H9 (cell line): ENCODE results near the gene CFAP107. TPM values are rescaled to one million over a fixed set of nuclear protein-coding genes. Genes with fewer than 3 reads are reported as not detected.

Source experiments
- DNase-seq: peaks from one replicate; pipeline ENCODE4 v3.0.0-alpha.2; 2017
- H2AFZ ChIP-seq: one replicate; pipeline ENCODE4 v1.6.1; 2013; ENCODE audit warnings: mild to moderate bottlenecking, low read length, control low read depth, moderate library complexity
- H2AK5ac ChIP-seq: 2 replicates; pipeline ENCODE4 v1.6.1; 2013; ENCODE audit warnings: low read length, control low read depth, mixed read lengths; ENCODE audit not compliant: insufficient read length
- H2BK120ac ChIP-seq: one replicate; pipeline ENCODE4 v1.6.1; 2013; ENCODE audit warnings: low read depth, mild to moderate bottlenecking, low read length, control low read depth, inconsistent platforms; ENCODE audit not compliant: poor library complexity, severe bottlenecking
- H2BK12ac ChIP-seq: 2 replicates; pipeline ENCODE4 v1.6.1; 2013; ENCODE audit warnings: low read length, control low read depth, mixed read lengths, low read depth; ENCODE audit not compliant: insufficient read length
- H2BK15ac ChIP-seq: 2 replicates; pipeline ENCODE4 v1.6.1; 2013; ENCODE audit warnings: low read depth, low read length, control low read depth
- H2BK20ac ChIP-seq: one replicate; pipeline ENCODE4 v1.6.1; 2013; ENCODE audit warnings: low read depth, mild to moderate bottlenecking, low read length, control low read depth, inconsistent platforms; ENCODE audit not compliant: poor library complexity, severe bottlenecking
- H2BK5ac ChIP-seq: 2 replicates; pipeline ENCODE4 v1.6.1; 2013; ENCODE audit warnings: low read length, control low read depth, mixed read lengths; ENCODE audit not compliant: insufficient read length
- H3K14ac ChIP-seq: 2 replicates; pipeline ENCODE4 v1.6.1; 2013; ENCODE audit warnings: low read length, control low read depth; ENCODE audit not compliant: insufficient read depth
- H3K18ac ChIP-seq: 2 replicates; pipeline ENCODE4 v1.6.1; 2013; ENCODE audit warnings: low read depth, mild to moderate bottlenecking, mixed read lengths, low read length, control low read depth; ENCODE audit not compliant: insufficient read length
- H3K23ac ChIP-seq: 2 replicates; pipeline ENCODE4 v1.6.1; 2013; ENCODE audit warnings: low read length, control low read depth, mixed read lengths, low read depth; ENCODE audit not compliant: insufficient read length
- H3K23me2 ChIP-seq: 2 replicates; pipeline ENCODE4 v1.6.1; 2013; ENCODE audit warnings: low read depth, mild to moderate bottlenecking, mixed read lengths, low read length, control low read depth; ENCODE audit not compliant: insufficient read length, poor library complexity, severe bottlenecking
- H3K27ac ChIP-seq: 2 replicates; pipeline ENCODE4 v1.5.1; 2013; ENCODE audit warnings: low read length, control low read depth, mixed read lengths, low read depth; ENCODE audit not compliant: insufficient read length
- H3K27me3 ChIP-seq: 2 replicates; pipeline ENCODE4 v1.6.1; 2013; ENCODE audit warnings: low read length, control low read depth, inconsistent platforms; ENCODE audit not compliant: insufficient read depth
- H3K4ac ChIP-seq: 2 replicates; pipeline ENCODE4 v1.6.1; 2013; ENCODE audit warnings: low read depth, mild to moderate bottlenecking, control low read depth, inconsistent platforms, low read length, moderate library complexity
- H3K4me1 ChIP-seq: 2 replicates; pipeline ENCODE4 v1.6.1; 2013; ENCODE audit warnings: low read length, control low read depth, inconsistent platforms; ENCODE audit not compliant: insufficient read depth
- H3K4me2 ChIP-seq: 2 replicates; pipeline ENCODE4 v1.6.1; 2013; ENCODE audit warnings: low read length, control low read depth, mixed read lengths; ENCODE audit not compliant: insufficient read length, insufficient read depth
- H3K56ac ChIP-seq: 2 replicates; pipeline ENCODE4 v1.6.1; 2013; ENCODE audit warnings: low read depth, mild to moderate bottlenecking, mixed read lengths, low read length, control low read depth; ENCODE audit not compliant: insufficient read length
- H3K79me1 ChIP-seq: 2 replicates; pipeline ENCODE4 v1.6.1; 2013; ENCODE audit warnings: low read depth, mild to moderate bottlenecking, moderate library complexity, low read length, control low read depth, inconsistent platforms; ENCODE audit not compliant: insufficient read depth, poor library complexity, severe bottlenecking
- H3K79me2 ChIP-seq: 2 replicates; pipeline ENCODE4 v1.6.1; 2013; ENCODE audit warnings: low read length, control low read depth, inconsistent platforms; ENCODE audit not compliant: insufficient read depth
- H3K9ac ChIP-seq: 2 replicates; pipeline ENCODE4 v1.6.1; 2013; ENCODE audit warnings: low read length, control low read depth, mixed read lengths; ENCODE audit not compliant: insufficient read length; ENCODE audit errors: extremely low read depth
- H3K9me3 ChIP-seq: one replicate; pipeline ENCODE4 v1.6.1; 2013; ENCODE audit warnings: low read depth, low read length, inconsistent platforms; ENCODE audit not compliant: control insufficient read depth
- H3T11ph ChIP-seq: one replicate; pipeline ENCODE4 v1.6.1; 2013; ENCODE audit warnings: mild to moderate bottlenecking, low read length, control low read depth, inconsistent platforms
- H4K20me1 ChIP-seq: one replicate; pipeline ENCODE4 v1.6.1; 2013; ENCODE audit not compliant: control insufficient read depth, insufficient read length, insufficient read depth
- H4K5ac ChIP-seq: 2 replicates; pipeline ENCODE4 v1.6.1; 2013; ENCODE audit warnings: low read depth, mild to moderate bottlenecking, mixed read lengths, low read length, control low read depth; ENCODE audit not compliant: insufficient read length
- H4K8ac ChIP-seq: replicated peaks from 2 replicates; pipeline ENCODE4 v1.6.1; 2013; ENCODE audit warnings: low read length, control low read depth, mixed read lengths, low read depth; ENCODE audit not compliant: insufficient read length
- H4K91ac ChIP-seq: 2 replicates; pipeline ENCODE4 v1.6.1; 2013; ENCODE audit warnings: low read depth, mild to moderate bottlenecking, moderate library complexity, mixed read lengths, low read length, control low read depth; ENCODE audit not compliant: insufficient read length
- H3K27ac Mint-ChIP-seq, 3 experiments: 2 replicates in 2 of 3; 3 replicates in 1 of 3; pipeline ENCODE4 v1.8.0; 2020 to 2021; ENCODE audit warnings: mixed read lengths in 3 of 3, mild to moderate bottlenecking in 1 of 3, moderate library complexity in 1 of 3
- H3K27me3 Mint-ChIP-seq: 2 replicates; pipeline ENCODE4 v1.8.0; 2021; ENCODE audit warnings: low read depth, mild to moderate bottlenecking, moderate library complexity, mixed read lengths
- H3K36me3 Mint-ChIP-seq, 3 experiments: 2 replicates in 2 of 3; 3 replicates in 1 of 3; pipeline ENCODE4 v1.8.0; 2020 to 2021; ENCODE audit warnings: low read depth in 3 of 3, mixed read lengths in 3 of 3; ENCODE audit not compliant: insufficient read depth in 1 of 3
- H3K4me1 Mint-ChIP-seq, 2 experiments: 2 replicates each; pipeline ENCODE4 v1.8.0; 2020; ENCODE audit warnings: mixed read lengths in 2 of 2
- H3K4me3 Mint-ChIP-seq, 2 experiments: 2 replicates in 1 of 2; 3 replicates in 1 of 2; pipeline ENCODE4 v1.8.0; 2020 to 2021; ENCODE audit warnings: mild to moderate bottlenecking in 2 of 2, mixed read lengths in 2 of 2, moderate library complexity in 1 of 2
- H3K9me3 Mint-ChIP-seq, 2 experiments: 2 replicates in 1 of 2; 3 replicates in 1 of 2; pipeline ENCODE4 v1.8.0; 2020; ENCODE audit warnings: mild to moderate bottlenecking in 2 of 2, mixed read lengths in 2 of 2, moderate library complexity in 1 of 2
- WGBS: extraction: QIAGEN DNeasy Blood & Tissue Kit; methylation state at CpG from one replicate; pipeline ENCODE4 v1.1.7; 2013; ENCODE audit warnings: missing lambda C conversion rate, low lambda C conversion rate, mixed read lengths; ENCODE audit not compliant: insufficient read length; ENCODE audit errors: extremely low coverage; 5-methylcytosine and 5-hydroxymethylcytosine counted together
- total RNA-seq: library from RNA; stranded (reverse); gene quantifications from 2 replicates; pipeline ENCODE4 v1.2.1, GENCODE V29; 2021
- TF ChIP-seq, protein P1 (sequence below): fragments of 200-600 bp; sonication (generic); conservative IDR thresholded peaks from 3 replicates; pipeline ENCODE4 v1.8.0; 2021; ENCODE audit warnings: antibody characterized with exemption, mild to moderate bottlenecking

CFAP107 gene
- total RNA-seq, 1 experiment from 2014 or later, result not detected

DNA sequence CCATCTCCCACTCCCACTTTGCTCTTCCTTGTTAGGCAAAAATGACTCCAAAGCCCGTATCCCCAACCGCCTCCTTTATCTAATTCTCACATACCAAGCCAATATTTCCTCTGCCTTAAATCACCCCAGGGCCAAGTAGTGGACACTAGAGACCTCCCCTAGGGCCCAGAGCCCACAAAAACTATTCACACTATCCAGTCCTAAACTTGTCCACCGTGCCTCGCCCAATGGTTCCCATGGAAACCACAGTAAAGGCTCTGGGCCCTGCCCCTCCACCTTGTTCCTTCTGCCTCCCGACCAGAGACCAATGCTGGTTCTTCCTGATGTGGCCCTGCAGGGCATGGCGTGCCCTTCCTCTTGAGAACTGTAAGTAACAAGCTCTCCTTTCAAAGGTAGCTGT lies 11.8 kb downstream of the CFAP107 start:
- H3K27me3 ChIP-seq, result no peaks in the 10 kb centered on the region
- H3K9me3 ChIP-seq, result no peaks in the 10 kb centered on the region
- no peak overlapping the region for H3K18ac ChIP-seq
- TF ChIP-seq, protein P1, sequence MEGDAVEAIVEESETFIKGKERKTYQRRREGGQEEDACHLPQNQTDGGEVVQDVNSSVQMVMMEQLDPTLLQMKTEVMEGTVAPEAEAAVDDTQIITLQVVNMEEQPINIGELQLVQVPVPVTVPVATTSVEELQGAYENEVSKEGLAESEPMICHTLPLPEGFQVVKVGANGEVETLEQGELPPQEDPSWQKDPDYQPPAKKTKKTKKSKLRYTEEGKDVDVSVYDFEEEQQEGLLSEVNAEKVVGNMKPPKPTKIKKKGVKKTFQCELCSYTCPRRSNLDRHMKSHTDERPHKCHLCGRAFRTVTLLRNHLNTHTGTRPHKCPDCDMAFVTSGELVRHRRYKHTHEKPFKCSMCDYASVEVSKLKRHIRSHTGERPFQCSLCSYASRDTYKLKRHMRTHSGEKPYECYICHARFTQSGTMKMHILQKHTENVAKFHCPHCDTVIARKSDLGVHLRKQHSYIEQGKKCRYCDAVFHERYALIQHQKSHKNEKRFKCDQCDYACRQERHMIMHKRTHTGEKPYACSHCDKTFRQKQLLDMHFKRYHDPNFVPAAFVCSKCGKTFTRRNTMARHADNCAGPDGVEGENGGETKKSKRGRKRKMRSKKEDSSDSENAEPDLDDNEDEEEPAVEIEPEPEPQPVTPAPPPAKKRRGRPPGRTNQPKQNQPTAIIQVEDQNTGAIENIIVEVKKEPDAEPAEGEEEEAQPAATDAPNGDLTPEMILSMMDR, result no peak
- no peak overlapping the region for H2BK15ac ChIP-seq
- H3K27ac Mint-ChIP-seq, result no peak overlapping the region
- H3K14ac ChIP-seq, result no peak overlapping the region
- H3K9me3 Mint-ChIP-seq, result peaks cover 0 to 3% of the 10 kb centered on the region in 2 experiments; a peak in 1 of 5 replicates
- no peaks in the 10 kb centered on the region for H4K20me1 ChIP-seq
- H4K8ac ChIP-seq, result no peak overlapping the region
- H3K79me1 ChIP-seq, result no peaks in the 10 kb centered on the region
- no peaks in the 10 kb centered on the region for H3K4me1 ChIP-seq
- no peak overlapping the region for H2AK5ac ChIP-seq
- WGBS, result no CpG with 5 or more reads among the region's 6 CpGs
- no peak overlapping the region for H3K23ac ChIP-seq
- no peak overlapping the region for H3K27ac ChIP-seq
- no peak overlapping the region for H2AFZ ChIP-seq
- H2BK12ac ChIP-seq, result no peak overlapping the region
- no peak overlapping the region for H3T11ph ChIP-seq
- DNase-seq, result no peak
- H3K9ac ChIP-seq, result no peak overlapping the region
- H3K4ac ChIP-seq, result no peak overlapping the region
- no peak overlapping the region for H2BK20ac ChIP-seq
- no peak overlapping the region for H2BK120ac ChIP-seq
- H3K27me3 Mint-ChIP-seq, result peaks cover 14% of the 10 kb centered on the region
- no peak overlapping the region for H2BK5ac ChIP-seq
- H4K91ac ChIP-seq, result no peak overlapping the region
- no peaks in the 10 kb centered on the region for H3K36me3 Mint-ChIP-seq
- H3K79me2 ChIP-seq, result no peaks in the 10 kb centered on the region
- no peak overlapping the region for H3K56ac ChIP-seq
- no peak overlapping the region for H3K4me2 ChIP-seq
- H3K23me2 ChIP-seq, result no peaks in the 10 kb centered on the region
- peaks cover 2 to 5% of the 10 kb centered on the region in 2 experiments; a peak in 2 of 4 replicates for H3K4me1 Mint-ChIP-seq
- H4K5ac ChIP-seq, result no peak overlapping the region
- H3K4me3 Mint-ChIP-seq, result no peak overlapping the region
